ENCODE measurements around the gene TMEM213.

Gene TMEM213

DNA sequence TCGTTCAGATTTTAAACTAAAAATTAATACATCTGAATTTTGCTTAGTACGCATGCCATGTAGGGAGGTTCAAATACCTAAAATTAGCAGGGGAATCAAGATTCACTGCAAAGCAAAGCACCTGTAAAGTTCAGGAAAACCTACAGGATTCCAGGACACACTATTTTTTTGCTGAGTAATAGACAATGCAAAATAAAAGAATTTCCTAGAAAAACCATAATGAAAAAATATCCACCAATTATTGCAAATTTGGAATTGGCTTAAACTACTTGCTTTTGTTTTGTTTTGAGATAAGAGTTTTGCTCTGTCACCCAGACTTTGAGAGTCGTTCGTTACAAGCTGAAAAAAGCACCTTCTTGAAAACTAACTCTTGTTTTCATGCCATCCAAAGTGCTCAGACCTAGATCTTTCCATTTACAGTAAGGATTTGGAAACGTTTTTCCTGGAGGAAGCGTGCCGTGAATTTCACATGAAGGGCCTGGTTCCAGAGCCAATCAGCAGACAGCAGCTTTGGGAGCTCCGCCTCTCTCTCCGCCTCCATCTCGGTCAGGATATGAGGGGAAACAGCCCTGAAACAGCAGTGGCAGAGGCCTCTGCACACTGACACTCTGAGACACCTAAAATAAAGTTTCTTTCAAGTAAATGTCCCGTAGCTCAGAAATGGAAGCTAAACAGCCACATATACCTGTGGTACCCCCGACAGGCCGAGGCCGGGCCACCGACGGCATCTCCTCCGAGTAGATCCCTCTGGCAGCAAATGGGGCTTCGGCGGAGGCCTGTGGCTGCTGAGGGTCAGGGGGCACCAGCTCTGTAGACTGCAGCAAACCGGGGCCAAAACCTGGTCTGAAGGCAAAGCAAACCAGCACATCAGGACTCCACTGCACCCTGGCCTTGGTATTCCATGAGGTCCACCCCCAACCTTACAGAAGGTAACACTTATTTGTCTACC lies 46.1 kb downstream of the TMEM213 start:
- DNase-seq (ENCODE audit: low read depth in 2 of 2), result no peak
- H3K4me3 ChIP-seq (replicated peaks in 1 of 2; ENCODE audit: low read depth in 2 of 2, low read length in 2 of 2), result no peak overlapping the region
- TF ChIP-seq, protein P1, sequence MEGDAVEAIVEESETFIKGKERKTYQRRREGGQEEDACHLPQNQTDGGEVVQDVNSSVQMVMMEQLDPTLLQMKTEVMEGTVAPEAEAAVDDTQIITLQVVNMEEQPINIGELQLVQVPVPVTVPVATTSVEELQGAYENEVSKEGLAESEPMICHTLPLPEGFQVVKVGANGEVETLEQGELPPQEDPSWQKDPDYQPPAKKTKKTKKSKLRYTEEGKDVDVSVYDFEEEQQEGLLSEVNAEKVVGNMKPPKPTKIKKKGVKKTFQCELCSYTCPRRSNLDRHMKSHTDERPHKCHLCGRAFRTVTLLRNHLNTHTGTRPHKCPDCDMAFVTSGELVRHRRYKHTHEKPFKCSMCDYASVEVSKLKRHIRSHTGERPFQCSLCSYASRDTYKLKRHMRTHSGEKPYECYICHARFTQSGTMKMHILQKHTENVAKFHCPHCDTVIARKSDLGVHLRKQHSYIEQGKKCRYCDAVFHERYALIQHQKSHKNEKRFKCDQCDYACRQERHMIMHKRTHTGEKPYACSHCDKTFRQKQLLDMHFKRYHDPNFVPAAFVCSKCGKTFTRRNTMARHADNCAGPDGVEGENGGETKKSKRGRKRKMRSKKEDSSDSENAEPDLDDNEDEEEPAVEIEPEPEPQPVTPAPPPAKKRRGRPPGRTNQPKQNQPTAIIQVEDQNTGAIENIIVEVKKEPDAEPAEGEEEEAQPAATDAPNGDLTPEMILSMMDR (IDR thresholded peaks at IDR 0.05; ENCODE audit: low read depth, low read length), result no peak

DNA sequence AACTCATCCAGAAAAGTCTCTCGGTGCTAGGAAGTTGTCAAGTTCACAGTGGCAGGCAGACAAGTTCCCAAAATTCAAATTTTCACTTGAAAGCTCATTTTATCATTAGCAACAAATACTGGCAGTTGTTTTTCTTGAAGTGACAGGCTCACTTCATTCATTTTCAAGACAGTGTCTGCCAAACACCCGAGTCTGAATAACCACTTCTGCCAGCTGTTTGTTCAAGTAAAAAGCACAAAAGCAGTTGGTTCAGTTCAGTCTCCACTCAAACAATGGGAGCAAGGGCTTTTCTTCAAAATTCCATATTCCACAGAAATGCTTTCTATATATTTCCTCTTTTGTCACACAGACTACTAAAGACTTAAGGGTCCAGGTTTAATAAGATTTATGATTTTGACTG lies 47.9 kb downstream of the TMEM213 start:
- no peak for DNase-seq (ENCODE audit: low read depth in 2 of 2)
- H3K4me3 ChIP-seq (replicated peaks in 1 of 2; ENCODE audit: low read depth in 2 of 2, low read length in 2 of 2), result no peak overlapping the region
- TF ChIP-seq, protein P1 (IDR thresholded peaks at IDR 0.05; ENCODE audit: low read depth, low read length), result no peak

DNA sequence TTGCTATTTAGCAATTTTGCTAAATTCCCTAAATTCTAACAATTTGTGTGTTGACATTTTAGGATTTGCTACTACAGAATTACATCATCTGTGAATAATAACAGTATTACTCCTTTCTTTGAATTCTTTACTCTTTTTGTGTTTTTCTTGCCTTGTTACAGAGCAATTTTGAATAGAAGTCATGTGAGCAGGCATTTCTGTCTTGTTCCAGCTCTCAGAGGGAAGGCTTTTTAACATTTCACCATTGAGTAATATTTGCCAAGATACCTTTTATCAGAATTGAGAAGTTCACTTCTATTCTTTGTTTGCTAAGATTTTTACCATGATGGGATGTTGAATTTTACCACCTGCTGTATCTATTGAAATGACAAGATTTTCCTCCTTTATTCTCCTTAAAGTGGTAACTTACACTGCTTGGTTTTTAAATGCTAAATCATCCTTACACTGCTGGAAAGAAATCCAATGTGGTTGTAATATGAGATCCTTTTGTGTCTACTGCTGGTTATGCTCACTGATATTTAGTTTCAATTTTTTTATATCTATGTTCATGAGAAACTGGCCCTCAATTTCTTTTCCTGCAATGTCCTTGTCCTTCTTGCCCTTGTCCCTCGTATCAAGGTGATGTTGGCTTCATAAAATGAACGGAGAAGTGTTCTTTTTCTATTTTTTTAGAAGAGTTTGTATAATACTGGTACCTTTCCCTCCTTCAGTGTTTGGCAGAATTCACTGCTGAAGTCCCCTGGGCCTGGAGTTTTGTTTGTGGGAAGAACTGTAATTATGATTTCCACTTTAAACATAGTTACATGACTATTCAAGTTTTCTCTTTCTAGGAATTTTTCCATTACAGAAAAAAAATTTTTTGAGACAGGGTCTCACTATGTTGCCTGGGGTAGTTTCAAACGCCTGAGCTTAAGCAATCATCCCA lies 50.5 kb downstream of the TMEM213 start:
- peak in 1 of 2 donors; percentile 20 for DNase-seq (ENCODE audit: low read depth in 2 of 2)
- no peak overlapping the region for H3K4me3 ChIP-seq (replicated peaks in 1 of 2; ENCODE audit: low read depth in 2 of 2, low read length in 2 of 2)
- TF ChIP-seq, protein P1 (IDR thresholded peaks at IDR 0.05; ENCODE audit: low read depth, low read length), result no peak

DNA sequence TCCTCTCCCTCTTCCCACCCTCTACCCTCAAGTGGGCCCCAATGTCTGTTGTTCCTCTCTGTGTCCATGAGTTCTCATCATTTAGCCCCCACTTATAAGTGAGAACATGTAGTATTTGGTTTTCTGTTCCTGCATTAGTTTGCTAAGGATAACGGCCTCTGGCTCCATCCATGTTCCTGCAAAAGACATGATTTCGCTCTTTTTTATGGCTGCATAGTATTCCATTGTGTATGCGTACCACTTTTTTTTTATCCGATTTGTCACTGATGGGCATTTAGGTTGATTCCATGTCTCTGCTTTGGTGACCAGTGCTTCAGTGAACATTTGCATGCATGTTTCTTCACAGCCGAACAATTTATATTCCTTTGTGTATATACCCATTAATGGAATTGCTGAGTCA lies 51.9 kb downstream of the TMEM213 start:
- DNase-seq (ENCODE audit: low read depth in 2 of 2), result no peak
- TF ChIP-seq, protein P1 (IDR thresholded peaks at IDR 0.05; ENCODE audit: low read depth, low read length), result no peak

DNA sequence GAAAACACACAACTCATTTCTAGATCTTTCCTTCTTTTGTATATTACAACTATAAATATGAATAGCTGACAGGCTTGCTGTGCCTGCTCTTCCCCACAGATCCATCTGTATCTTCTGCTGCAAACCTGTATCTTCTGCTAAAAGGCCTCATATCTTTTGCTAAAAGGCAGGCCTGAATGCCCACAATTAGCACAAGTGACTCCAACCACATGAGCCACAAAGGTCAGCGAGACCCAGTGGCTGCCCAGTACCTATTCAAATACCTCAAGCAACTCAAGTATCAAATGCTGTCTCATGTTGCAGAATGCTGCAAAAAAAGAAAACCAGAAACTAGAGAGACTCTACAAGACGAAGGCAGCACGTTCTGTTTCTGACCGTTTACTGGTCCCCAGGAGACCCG lies 54.7 kb downstream of the TMEM213 start:
- H3K4me3 ChIP-seq (replicated peaks in 1 of 2; ENCODE audit: low read depth in 2 of 2, low read length in 2 of 2), result no peak overlapping the region
- TF ChIP-seq, protein P1 (IDR thresholded peaks at IDR 0.05; ENCODE audit: low read depth, low read length), result no peak
- DNase-seq (ENCODE audit: low read depth in 2 of 2), result no peak

More for the DNA sequence above, 51.9 kb downstream of the TMEM213 start:
- no peak overlapping the region for H3K4me3 ChIP-seq (replicated peaks in 1 of 2; ENCODE audit: low read depth in 2 of 2, low read length in 2 of 2)

DNA sequence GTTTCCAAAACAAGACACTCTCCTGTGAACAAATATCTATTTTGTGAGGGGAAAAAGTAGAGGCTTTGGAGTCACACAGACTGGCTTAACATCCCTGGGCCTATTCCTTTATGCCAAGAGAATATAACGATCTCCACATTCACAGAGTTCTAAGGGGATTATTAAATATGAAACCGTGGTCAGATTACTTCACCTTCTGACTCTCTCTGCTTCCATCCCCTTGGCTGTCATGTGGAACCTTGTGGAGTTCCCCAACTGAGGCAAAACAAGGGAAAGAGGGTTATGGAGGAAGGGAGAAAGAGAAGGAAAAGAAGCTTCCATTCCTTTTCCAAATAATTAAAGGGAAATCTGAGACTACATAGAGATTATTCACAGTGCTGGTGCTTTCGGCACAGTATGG lies 55.7 kb downstream of the TMEM213 start:
- TF ChIP-seq, protein P1 (IDR thresholded peaks at IDR 0.05; ENCODE audit: low read depth, low read length), result no peak
- DNase-seq (ENCODE audit: low read depth in 2 of 2), result no peak
- no peak overlapping the region for H3K4me3 ChIP-seq (replicated peaks in 1 of 2; ENCODE audit: low read depth in 2 of 2, low read length in 2 of 2)
